Activated CD4-positive, alpha-beta T cell treated with anti-CD3 and anti-CD28 coated beads, Interleukin-2, amount 10 ng/mL, durations not matched to agents 7 days and 5 days (primary cell): ENCODE results near the gene UBR4. TPM values are rescaled to one million over a fixed set of nuclear protein-coding genes. Genes with fewer than 3 reads are reported as not detected.
A peak's percentile ranks its signal among the peaks of the same experiment; 100 is the strongest.

Source experiments
- CTCF ChIA-PET: fragments of 350-600 bp; sonication (Branson Sonifier 250); formaldehyde crosslinking; loops from one replicate; lab custom pipeline; 2021; ENCODE audit warnings: antibody characterized with exemption; lab: Charles Lee
- POLR2A ChIA-PET: fragments of 350-600 bp; sonication (Branson Sonifier 250); formaldehyde crosslinking; loops from one replicate; lab custom pipeline; 2021; ENCODE audit warnings: antibody characterized with exemption; lab: Charles Lee
- DNase-seq: peaks from one replicate; pipeline ENCODE4 v3.0.0-alpha.2; 2020
- H3K27ac Mint-ChIP-seq: one replicate; pipeline ENCODE4 v1.8.0; 2021; ENCODE audit warnings: mild to moderate bottlenecking, moderate library complexity, mixed read lengths
- H3K27me3 Mint-ChIP-seq: one replicate; pipeline ENCODE4 v1.8.0; 2021; ENCODE audit warnings: mixed read lengths
- H3K36me3 Mint-ChIP-seq: one replicate; pipeline ENCODE4 v1.8.0; 2021; ENCODE audit warnings: low read depth, mixed read lengths
- H3K4me1 Mint-ChIP-seq: one replicate; pipeline ENCODE4 v1.8.0; 2021; ENCODE audit warnings: mixed read lengths
- H3K4me3 Mint-ChIP-seq: one replicate; pipeline ENCODE4 v1.8.0; 2021; ENCODE audit warnings: mild to moderate bottlenecking, moderate library complexity, mixed read lengths
- H3K9me3 Mint-ChIP-seq: one replicate; pipeline ENCODE4 v1.8.0; 2021; ENCODE audit warnings: mixed read lengths
- total RNA-seq, 2 experiments: library from RNA; stranded (reverse); gene quantifications; one replicate each; pipeline ENCODE4 v1.2.3, GENCODE V29; 2021

Gene UBR4
- total RNA-seq, 2 experiments from 2014 or later: 116 to 125 TPM

GRCh38 chr1:19153169-19153568, 56.9 kb downstream of the UBR4 start:
- Mint-ChIP-seq H3K4me3 (no peak overlapping the region), H3K4me1 (peaks cover 7% of the 10 kb centered on the region), H3K27ac (no peak overlapping the region), H3K27me3 (no peaks in the 10 kb centered on the region), H3K36me3 (peaks cover 90% of the 10 kb centered on the region), H3K9me3 (no peaks in the 10 kb centered on the region)
- CTCF ChIA-PET: interaction anchor here (0.6 kb wide), 1 partner anchor 53 kb away, joined by 3 read pairs; no protein-coding TSS in a partner anchor
- POLR2A ChIA-PET: no interaction called here
- no peak for DNase-seq

- no peak for DNase-seq
- H3K27ac Mint-ChIP-seq: no peak overlapping the region
- H3K9me3 Mint-ChIP-seq: no peaks in the 10 kb centered on the region
- no peaks in the 10 kb centered on the region for H3K27me3 Mint-ChIP-seq
- CTCF ChIA-PET: interaction anchor here (1.3 kb wide), 1 partner anchor 15 kb away, joined by 4 read pairs; no protein-coding TSS in a partner anchor
- no peak overlapping the region for H3K4me3 Mint-ChIP-seq
- peaks cover 92% of the 10 kb centered on the region for H3K36me3 Mint-ChIP-seq
- H3K4me1 Mint-ChIP-seq: peaks cover 2% of the 10 kb centered on the region
- POLR2A ChIA-PET: no interaction called here
Measured at GRCh38 chr1:19151537-19151936, 58.5 kb downstream of the UBR4 start.

GRCh38 chr1:19149736-19150135, 60.3 kb downstream of the UBR4 start:
- Mint-ChIP-seq H3K27me3 (no peaks in the 10 kb centered on the region), H3K9me3 (no peaks in the 10 kb centered on the region), H3K36me3 (peaks cover 90% of the 10 kb centered on the region), H3K4me1 (no peaks in the 10 kb centered on the region), H3K4me3 (no peak overlapping the region), H3K27ac (no peak overlapping the region)
- DNase-seq: no peak
- POLR2A ChIA-PET: no interaction called here
- CTCF ChIA-PET: interaction anchor here (0.6 to 1.6 kb wide), 2 partner anchors 14 to 42 kb away, joined by 3 to 6 read pairs; no protein-coding TSS in a partner anchor

GRCh38 chr1:19140465-19140864, 69.6 kb downstream of the UBR4 start:
- DNase-seq: no peak
- Mint-ChIP-seq H3K9me3 (no peaks in the 10 kb centered on the region), H3K4me3 (no peak overlapping the region), H3K36me3 (peaks cover 68% of the 10 kb centered on the region), H3K4me1 (no peaks in the 10 kb centered on the region), H3K27ac (peak overlapping the region; percentile 15), H3K27me3 (no peaks in the 10 kb centered on the region)
- POLR2A ChIA-PET: interaction anchor here (0.7 kb wide), 1 partner anchor 602 kb away, joined by 4 read pairs; no protein-coding TSS in a partner anchor
- CTCF ChIA-PET: interaction anchor here (2.5 kb wide), 1 partner anchor 11 kb away, joined by 8 read pairs; no protein-coding TSS in a partner anchor

GRCh38 chr1:19139711-19140110, 70.4 kb downstream of the UBR4 start:
- no peaks in the 10 kb centered on the region for H3K4me1 Mint-ChIP-seq
- H3K36me3 Mint-ChIP-seq: peaks cover 69% of the 10 kb centered on the region
- H3K27ac Mint-ChIP-seq: no peak overlapping the region
- peaks cover under 1% of the 10 kb centered on the region for H3K9me3 Mint-ChIP-seq
- POLR2A ChIA-PET: no interaction called here
- H3K4me3 Mint-ChIP-seq: no peak overlapping the region
- no peak for DNase-seq
- no peaks in the 10 kb centered on the region for H3K27me3 Mint-ChIP-seq
- CTCF ChIA-PET: interaction anchor here (0.6 to 2.5 kb wide), 2 partner anchors 10 to 69 kb away, joined by 3 to 8 read pairs; no protein-coding TSS in a partner anchor

- Mint-ChIP-seq H3K9me3 (peaks cover 6% of the 10 kb centered on the region), H3K27ac (no peak overlapping the region), H3K27me3 (no peaks in the 10 kb centered on the region), H3K4me1 (no peaks in the 10 kb centered on the region), H3K4me3 (no peak overlapping the region), H3K36me3 (peaks cover 69% of the 10 kb centered on the region)
- no peak for DNase-seq
- ChIA-PET POLR2A (no interaction called here), CTCF (no interaction called here)
Measured at GRCh38 chr1:19138958-19139581, 71.0 kb downstream of the UBR4 start.

- Mint-ChIP-seq H3K9me3 (peaks cover 6% of the 10 kb centered on the region), H3K36me3 (peaks cover 70% of the 10 kb centered on the region), H3K4me1 (no peaks in the 10 kb centered on the region), H3K4me3 (no peak overlapping the region), H3K27me3 (no peaks in the 10 kb centered on the region), H3K27ac (no peak overlapping the region)
- ChIA-PET CTCF (interaction anchor here (0.5 kb wide), 1 partner anchor 516 kb away, joined by 3 read pairs; no protein-coding TSS in a partner anchor), POLR2A (no interaction called here)
- DNase-seq: no peak
Measured at GRCh38 chr1:19138331-19138730, 71.7 kb downstream of the UBR4 start.

- CTCF ChIA-PET: no interaction called here
- H3K9me3 Mint-ChIP-seq: peaks cover 10% of the 10 kb centered on the region
- H3K27me3 Mint-ChIP-seq: no peaks in the 10 kb centered on the region
- H3K4me3 Mint-ChIP-seq: no peak overlapping the region
- POLR2A ChIA-PET: no interaction called here
- peaks cover 73% of the 10 kb centered on the region for H3K36me3 Mint-ChIP-seq
- DNase-seq: no peak
- H3K27ac Mint-ChIP-seq: no peak overlapping the region
- no peaks in the 10 kb centered on the region for H3K4me1 Mint-ChIP-seq
Measured at GRCh38 chr1:19137158-19137557, 72.9 kb downstream of the UBR4 start.

- DNase-seq: no peak
- Mint-ChIP-seq H3K27me3 (no peaks in the 10 kb centered on the region), H3K9me3 (peaks cover 10% of the 10 kb centered on the region), H3K27ac (no peak overlapping the region), H3K4me1 (peaks cover 7% of the 10 kb centered on the region), H3K4me3 (no peak overlapping the region), H3K36me3 (peaks cover 75% of the 10 kb centered on the region)
- POLR2A ChIA-PET: no interaction called here
- CTCF ChIA-PET: interaction anchor here (1.1 kb wide), 1 partner anchor 57 kb away, joined by 4 read pairs; no protein-coding TSS in a partner anchor
Measured at GRCh38 chr1:19133360-19133759, 76.7 kb downstream of the UBR4 start.

GRCh38 chr1:19130468-19130867, 79.6 kb downstream of the UBR4 start:
- Mint-ChIP-seq H3K27me3 (no peaks in the 10 kb centered on the region), H3K9me3 (peaks cover 10% of the 10 kb centered on the region), H3K4me1 (peaks cover 22% of the 10 kb centered on the region), H3K4me3 (no peak overlapping the region), H3K27ac (no peak overlapping the region), H3K36me3 (peaks cover 73% of the 10 kb centered on the region)
- POLR2A ChIA-PET: no interaction called here
- DNase-seq: no peak
- CTCF ChIA-PET: interaction anchor here (0.7 to 2.8 kb wide), 5 partner anchors 11 to 458 kb away, joined by 3 to 8 read pairs (median 4); no protein-coding TSS in a partner anchor

- Mint-ChIP-seq H3K27ac (no peak overlapping the region), H3K4me1 (peaks cover 37% of the 10 kb centered on the region), H3K36me3 (peaks cover 72% of the 10 kb centered on the region), H3K4me3 (no peak overlapping the region), H3K9me3 (peaks cover 4% of the 10 kb centered on the region), H3K27me3 (no peaks in the 10 kb centered on the region)
- ChIA-PET CTCF (interaction anchor here (1.2 to 2.8 kb wide), 5 partner anchors 10 to 118 kb away, joined by 3 to 8 read pairs (median 4); no protein-coding TSS in a partner anchor), POLR2A (no interaction called here)
- DNase-seq: no peak
Measured at GRCh38 chr1:19128968-19129514, 81.0 kb downstream of the UBR4 start.

- H3K27ac Mint-ChIP-seq: peak overlapping the region; percentile 72
- POLR2A ChIA-PET: no interaction called here
- H3K27me3 Mint-ChIP-seq: no peaks in the 10 kb centered on the region
- CTCF ChIA-PET: interaction anchor here (0.5 to 1.4 kb wide), 2 partner anchors 49 to 538 kb away, joined by 3 read pairs; no protein-coding TSS in a partner anchor
- peak; percentile 24 for DNase-seq
- peak overlapping the region; percentile 10 for H3K4me3 Mint-ChIP-seq
- H3K36me3 Mint-ChIP-seq: peaks cover 87% of the 10 kb centered on the region
- peaks cover 49% of the 10 kb centered on the region for H3K4me1 Mint-ChIP-seq
- H3K9me3 Mint-ChIP-seq: no peaks in the 10 kb centered on the region
Measured at GRCh38 chr1:19124273-19124672, 85.8 kb downstream of the UBR4 start.

GRCh38 chr1:19123837-19124236, 86.2 kb downstream of the UBR4 start:
- Mint-ChIP-seq H3K27me3 (no peaks in the 10 kb centered on the region), H3K9me3 (no peaks in the 10 kb centered on the region), H3K36me3 (peaks cover 89% of the 10 kb centered on the region), H3K4me1 (peaks cover 49% of the 10 kb centered on the region), H3K4me3 (peak overlapping the region; percentile 10), H3K27ac (peak overlapping the region; percentile 72)
- ChIA-PET POLR2A (interaction anchor here (0.6 kb wide), 1 partner anchor 199 kb away, joined by 4 read pairs; no protein-coding TSS in a partner anchor), CTCF (interaction anchor here (0.5 to 1.8 kb wide), 4 partner anchors 10 to 538 kb away, joined by 3 to 8 read pairs (median 3); no protein-coding TSS in a partner anchor)
- peak; percentile 62 for DNase-seq
